Sigmoid colon (tissue), 7 donors: ENCODE data around the gene LEKR1. TPM values are rescaled to one million over a fixed set of nuclear protein-coding genes. Genes with fewer than 3 reads are reported as not detected.
"Not testable (repeated sequence)": the region's sequence is repeated elsewhere in the genome, so short reads cannot be mapped to it uniquely, and the experiment has no call there.

ENCODE experiments used
- DNase-seq: peaks from one replicate; pipeline ENCODE4 v3.0.0-alpha.2; 2019
- H3K27ac ChIP-seq, 4 donors: fragments of 200-600 bp; sonication (generic); one replicate each; pipeline ENCODE4 v1.5.1; 2016 to 2019; ENCODE audit warnings: mild to moderate bottlenecking in 1 of 4
- H3K27me3 ChIP-seq, 3 donors: fragments of 200-600 bp; sonication (generic); one replicate each; pipeline ENCODE4 v1.5.1; 2019; ENCODE audit warnings: mild to moderate bottlenecking in 1 of 3
- H3K36me3 ChIP-seq, 4 donors: fragments of 200-600 bp; sonication (generic); one replicate each; pipeline ENCODE4 v1.5.1; 2016 to 2019
- H3K4me1 ChIP-seq, 4 donors: fragments of 200-600 bp; sonication (generic); one replicate each; pipeline ENCODE4 v1.5.1; 2017 to 2019
- H3K4me3 ChIP-seq, 4 donors: fragments of 200-600 bp; sonication (generic); one replicate each; pipeline ENCODE4 v1.5.1; 2017 to 2019; ENCODE audit warnings: mild to moderate bottlenecking in 2 of 4, moderate library complexity in 1 of 4
- H3K9me3 ChIP-seq, 4 donors: fragments of 200-600 bp in 3 of 4; sonication (generic) in 3 of 4; one replicate each; pipeline versions ENCODE4 v1.5.1 to v1.6.1; 2013 to 2019
- EP300 ChIP-seq, 4 donors: sonication (generic); formaldehyde crosslinking; IDR thresholded peaks; one replicate each; pipeline ENCODE4 v1.6.1; 2017; ENCODE audit warnings: antibody characterized with exemption in 4 of 4
- POLR2A ChIP-seq, 2 donors: fragments of 450-650 bp; IDR thresholded peaks; one replicate each; pipeline ENCODE4 v1.6.1; 2016; ENCODE audit warnings: antibody characterized with exemption in 2 of 2, mild to moderate bottlenecking in 2 of 2, moderate library complexity in 2 of 2
- POLR2AphosphoS5 ChIP-seq, 4 donors: sonication (generic); formaldehyde crosslinking; IDR thresholded peaks; one replicate each; pipeline ENCODE4 v1.6.1; 2017; ENCODE audit warnings: antibody characterized with exemption in 4 of 4
- WGBS, 2 donors: extraction: QIAGEN DNeasy Blood & Tissue Kit; methylation state at CpG; one replicate each; pipeline ENCODE4 v1.1.7; 2013; 5-methylcytosine and 5-hydroxymethylcytosine counted together
- intact Hi-C: fragments of 100-400 bp; cut with DNase I; formaldehyde crosslinking; loops from one replicate; pipeline ENCODE4 v1.15.1; 2023
- polyA plus RNA-seq, 3 donors: library from polyadenylated mRNA; stranded (reverse); fragments of 200-250 nt; gene quantifications; one replicate each; pipeline ENCODE4 v1.2.3, GENCODE V29; 2013
- total RNA-seq, 4 donors: library from RNA; depleted of rRNA; stranded (reverse); fragments of >200 nt; gene quantifications; one replicate each; pipeline ENCODE4 v1.1.0, GENCODE V29; 2016
- TF ChIP-seq, protein P1 (sequence below), 4 experiments: fragments of 450-650 bp in 3 of 4; fragments of 200-600 bp in 1 of 4; IDR thresholded peaks; one replicate each; pipeline ENCODE4 v1.5.1; 2016 to 2019; ENCODE audit warnings: antibody characterized with exemption in 4 of 4, mild to moderate bottlenecking in 3 of 4, moderate library complexity in 2 of 4
- donor health status: healthy with polysubstance abuse.
- donor health status: Bipolar disorder and iron deficiency.
- donor health status: healthy.

The LEKR1 gene
- total and polyA plus RNA-seq, 7 donors: 0.36 to 1.7 (median 0.70) TPM; not detected in 1

DNA sequence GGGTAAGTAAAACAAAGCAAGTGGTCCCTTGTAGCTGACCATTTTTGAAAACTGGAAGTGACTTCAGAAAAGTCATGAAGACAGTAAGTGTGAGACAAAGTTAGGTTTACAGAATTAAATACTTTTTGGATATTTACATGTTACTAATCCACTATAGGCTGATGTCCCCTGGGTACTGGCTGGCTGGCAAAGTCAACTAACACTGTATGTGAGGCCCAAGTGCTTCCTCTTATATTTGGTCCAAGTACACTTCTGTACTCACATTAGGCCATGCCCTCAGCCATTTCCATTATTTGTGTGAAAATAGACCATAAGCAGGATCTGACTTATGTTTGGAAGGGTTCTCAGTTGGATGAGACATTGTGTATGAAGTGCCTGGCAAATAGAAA, 5.5 kb upstream of the LEKR1 start:
- H3K36me3 ChIP-seq: no peaks in the 10 kb centered on the region
- intact Hi-C loops: loop anchor here (10.0 kb wide), 1 partner anchor 676 kb away; no protein-coding TSS in a partner anchor
- no peak for DNase-seq
- peaks cover 0 to 17% (median 8%) of the 10 kb centered on the region in 4 donors for H3K4me1 ChIP-seq
- TF ChIP-seq POLR2A (IDR thresholded peaks at IDR 0.05) (no peak), EP300 (IDR thresholded peaks at IDR 0.05) (no peak), POLR2AphosphoS5 (IDR thresholded peaks at IDR 0.05) (no peak)
- TF ChIP-seq, protein P1, sequence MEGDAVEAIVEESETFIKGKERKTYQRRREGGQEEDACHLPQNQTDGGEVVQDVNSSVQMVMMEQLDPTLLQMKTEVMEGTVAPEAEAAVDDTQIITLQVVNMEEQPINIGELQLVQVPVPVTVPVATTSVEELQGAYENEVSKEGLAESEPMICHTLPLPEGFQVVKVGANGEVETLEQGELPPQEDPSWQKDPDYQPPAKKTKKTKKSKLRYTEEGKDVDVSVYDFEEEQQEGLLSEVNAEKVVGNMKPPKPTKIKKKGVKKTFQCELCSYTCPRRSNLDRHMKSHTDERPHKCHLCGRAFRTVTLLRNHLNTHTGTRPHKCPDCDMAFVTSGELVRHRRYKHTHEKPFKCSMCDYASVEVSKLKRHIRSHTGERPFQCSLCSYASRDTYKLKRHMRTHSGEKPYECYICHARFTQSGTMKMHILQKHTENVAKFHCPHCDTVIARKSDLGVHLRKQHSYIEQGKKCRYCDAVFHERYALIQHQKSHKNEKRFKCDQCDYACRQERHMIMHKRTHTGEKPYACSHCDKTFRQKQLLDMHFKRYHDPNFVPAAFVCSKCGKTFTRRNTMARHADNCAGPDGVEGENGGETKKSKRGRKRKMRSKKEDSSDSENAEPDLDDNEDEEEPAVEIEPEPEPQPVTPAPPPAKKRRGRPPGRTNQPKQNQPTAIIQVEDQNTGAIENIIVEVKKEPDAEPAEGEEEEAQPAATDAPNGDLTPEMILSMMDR (IDR thresholded peaks at IDR 0.05): no peak
- no peak overlapping the region for H3K27ac ChIP-seq
- no peaks in the 10 kb centered on the region for H3K27me3 ChIP-seq
- H3K4me3 ChIP-seq: no peak overlapping the region
- no peaks in the 10 kb centered on the region for H3K9me3 ChIP-seq

GRCh38 chr3:156822626-156823260, 3.4 kb upstream of the LEKR1 start:
- not testable (repeated sequence) for H3K27ac ChIP-seq, H3K27me3 ChIP-seq, DNase-seq, H3K9me3 ChIP-seq, H3K4me1 ChIP-seq, H3K4me3 ChIP-seq, H3K36me3 ChIP-seq
- WGBS, 2 donors: 97 to 98% methylated on average over 32 of the region's 32 CpGs
- intact Hi-C loops: loop anchor here (10.0 kb wide), 1 partner anchor 678 kb away; no protein-coding TSS in a partner anchor

GRCh38 chr3:156825795-156826143, 384 bp upstream of the LEKR1 start:
- intact Hi-C loops: loop anchor here (5.0 to 10.0 kb wide), 2 partner anchors 252 to 681 kb away; no protein-coding TSS in a partner anchor
- WGBS, 2 donors: 2% methylated on average over 8 of the region's 8 CpGs
- TF ChIP-seq POLR2AphosphoS5 (IDR thresholded peaks at IDR 0.05) (no peak), POLR2A (IDR thresholded peaks at IDR 0.05) (no peak), EP300 (IDR thresholded peaks at IDR 0.05) (no peak)
- TF ChIP-seq, protein P1 (IDR thresholded peaks at IDR 0.05): no peak
- Histone ChIP-seq H3K27ac (peak overlapping the region; percentile 80 to 91 (median 84)), H3K4me3 (peak overlapping the region; percentile 57 to 69 (median 64)), H3K9me3 (no peaks in the 10 kb centered on the region), H3K27me3 (no peaks in the 10 kb centered on the region), H3K4me1 (peaks cover 0 to 4% (median 0%) of the 10 kb centered on the region in 4 donors), H3K36me3 (no peaks in the 10 kb centered on the region)
- DNase-seq: no peak

DNA sequence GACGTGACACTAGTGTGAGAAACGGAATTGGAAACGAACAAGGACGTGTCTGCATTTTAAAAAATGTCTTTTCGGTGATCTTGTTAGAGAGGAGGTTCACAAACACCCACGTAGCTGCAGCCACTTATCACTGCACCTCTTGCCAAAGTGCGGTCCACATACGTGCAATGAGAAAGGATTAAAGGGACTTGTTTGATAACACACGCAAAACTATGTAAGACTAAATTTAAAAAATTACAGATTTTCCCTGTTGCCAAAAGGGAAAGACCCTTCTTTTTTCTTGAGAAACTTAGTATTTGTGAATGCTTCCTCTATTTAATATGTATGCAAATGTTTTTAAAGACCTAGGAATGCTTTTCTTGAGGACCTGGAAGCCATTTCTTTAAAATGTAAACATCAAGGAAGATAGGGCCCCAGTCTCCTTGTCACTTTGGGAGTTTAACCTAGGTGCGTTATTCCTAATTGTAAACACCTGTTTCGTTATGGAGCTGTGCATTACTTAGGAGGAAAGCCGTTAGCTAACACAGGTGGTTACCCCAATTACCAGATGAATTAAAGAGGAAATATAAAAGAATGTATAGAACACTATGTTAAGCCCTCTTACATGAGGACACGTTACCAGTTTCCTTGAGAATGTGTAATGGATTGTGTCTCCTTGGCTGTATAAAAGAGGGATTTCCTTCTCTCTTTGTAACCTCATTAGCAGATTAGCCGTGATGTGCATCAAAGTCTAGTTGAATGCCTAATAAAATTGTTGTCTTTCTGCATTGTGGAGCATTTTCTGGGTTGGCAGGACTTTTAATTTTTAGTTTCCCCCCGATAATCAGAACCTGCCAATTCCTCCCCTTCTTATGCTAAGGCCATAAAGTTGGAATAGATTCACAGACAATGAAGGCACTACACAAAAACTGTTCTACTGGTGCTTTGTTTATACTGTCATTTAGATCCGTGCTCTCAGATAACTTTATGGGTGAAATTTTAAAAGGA, 1.0 kb downstream of the LEKR1 start:
- H3K4me3 ChIP-seq: peak overlapping the region; percentile 57 to 69 (median 64)
- H3K27me3 ChIP-seq: no peaks in the 10 kb centered on the region
- no peaks in the 10 kb centered on the region for H3K36me3 ChIP-seq
- intact Hi-C loops: loop anchor here (5.0 to 10.0 kb wide), 2 partner anchors 250 to 682 kb away; no protein-coding TSS in a partner anchor
- 12 to 35% methylated on average over 16 of the region's 16 CpGs for WGBS, 2 donors
- no peaks in the 10 kb centered on the region for H3K9me3 ChIP-seq
- peak overlapping the region; percentile 80 to 91 (median 84) for H3K27ac ChIP-seq
- DNase-seq: no peak
- H3K4me1 ChIP-seq: peaks cover 0 to 4% (median 0%) of the 10 kb centered on the region in 4 donors
- TF ChIP-seq, protein P1 (IDR thresholded peaks at IDR 0.05): no peak
- peak in 1 of 4 donors; percentile 61 for TF ChIP-seq EP300 (IDR thresholded peaks at IDR 0.05)

GRCh38 chr3:156831006-156831405, 4.9 kb downstream of the LEKR1 start:
- Histone ChIP-seq H3K9me3 (no peaks in the 10 kb centered on the region), H3K27ac (no peak overlapping the region), H3K27me3 (no peaks in the 10 kb centered on the region), H3K4me1 (peaks cover 0 to 4% (median 0%) of the 10 kb centered on the region in 4 donors), H3K36me3 (no peaks in the 10 kb centered on the region), H3K4me3 (no peak overlapping the region)
- DNase-seq: no peak
- intact Hi-C loops: no loop called here
- no peak for TF ChIP-seq EP300 (IDR thresholded peaks at IDR 0.05)
- TF ChIP-seq, protein P1 (IDR thresholded peaks at IDR 0.05): no peak
- WGBS, 2 donors: 89 to 97% methylated on average over 3 of the region's 3 CpGs
